ENCODE measurements around the gene GREM2. TPM values are rescaled to one million over a fixed set of nuclear protein-coding genes. Genes with fewer than 3 reads are reported as not detected.

GREM2 gene
- total RNA-seq, 2 donors from 2014 or later = 7.8 to 10.9 TPM

- Mint-ChIP-seq H3K4me1 (peaks cover 38% of the 10 kb centered on the region), H3K27me3 (ENCODE audit: insufficient read depth) (no peaks in the 10 kb centered on the region), H3K27ac (no peak overlapping the region), H3K36me3 (ENCODE audit: low read depth) (peaks cover 5% of the 10 kb centered on the region), H3K9me3 (no peaks in the 10 kb centered on the region), H3K4me3 (no peak overlapping the region)
- DNase-seq = no peak
- Histone ChIP-seq H3K9me3 (ENCODE audit: control insufficient read depth, low read length) (no peaks in the 10 kb centered on the region), H3K9ac (ENCODE audit: extremely low read depth, low read length, poor library complexity, severe bottlenecking) (no peak overlapping the region), H3K27me3 (ENCODE audit: control insufficient read depth, insufficient read depth, low read length, poor library complexity, severe bottlenecking) (no peaks in the 10 kb centered on the region), H3K27ac (ENCODE audit: low read depth, low read length) (no peak overlapping the region), H3K36me3 (ENCODE audit: control insufficient read depth, insufficient read depth, low read length) (peaks cover 7% of the 10 kb centered on the region), H3K4me1 (ENCODE audit: control insufficient read depth, insufficient read depth, low read length) (peaks cover 17% of the 10 kb centered on the region), H3K4me3 (ENCODE audit: low read length) (no peak overlapping the region)
- no peak for TF ChIP-seq CTCF (conservative IDR thresholded peaks at IDR 0.05)
Measured at GRCh38 chr1:240467895-240468294, 144.1 kb downstream of the GREM2 start.

- 83 to 89% methylated on average over 2 to 4 of the region's 4 CpGs for WGBS, 2 experiments (ENCODE audit: insufficient coverage in 1 of 2, insufficient read length in 1 of 2)
- Histone ChIP-seq H3K9me3 (ENCODE audit: control insufficient read depth, low read length) (no peaks in the 10 kb centered on the region), H3K4me1 (ENCODE audit: control insufficient read depth, insufficient read depth, low read length) (peaks cover 17% of the 10 kb centered on the region), H3K4me3 (ENCODE audit: low read length) (no peak overlapping the region), H3K36me3 (ENCODE audit: control insufficient read depth, insufficient read depth, low read length) (peaks cover 8% of the 10 kb centered on the region), H3K27me3 (ENCODE audit: control insufficient read depth, insufficient read depth, low read length, poor library complexity, severe bottlenecking) (no peaks in the 10 kb centered on the region), H3K9ac (ENCODE audit: extremely low read depth, low read length, poor library complexity, severe bottlenecking) (no peak overlapping the region), H3K27ac (ENCODE audit: low read depth, low read length) (no peak overlapping the region)
- Mint-ChIP-seq H3K36me3 (ENCODE audit: low read depth) (peaks cover 5% of the 10 kb centered on the region), H3K27me3 (ENCODE audit: insufficient read depth) (no peaks in the 10 kb centered on the region), H3K4me3 (no peak overlapping the region), H3K9me3 (no peaks in the 10 kb centered on the region), H3K4me1 (peaks cover 39% of the 10 kb centered on the region), H3K27ac (peak overlapping the region; percentile 50)
- TF ChIP-seq CTCF (conservative IDR thresholded peaks at IDR 0.05) = no peak
- no peak for DNase-seq
Measured at GRCh38 chr1:240466509-240466908, 145.4 kb downstream of the GREM2 start.

GRCh38 chr1:240465531-240465940 is 146.4 kb downstream of the GREM2 start:
- peak overlapping the region; percentile 26 for H3K4me3 ChIP-seq (ENCODE audit: low read length)
- peaks cover 14% of the 10 kb centered on the region for H3K36me3 ChIP-seq (ENCODE audit: control insufficient read depth, insufficient read depth, low read length)
- peak overlapping the region; percentile 86 for H3K27ac Mint-ChIP-seq
- TF ChIP-seq CTCF (conservative IDR thresholded peaks at IDR 0.05) = no peak
- no peaks in the 10 kb centered on the region for H3K27me3 ChIP-seq (ENCODE audit: control insufficient read depth, insufficient read depth, low read length, poor library complexity, severe bottlenecking)
- H3K9me3 Mint-ChIP-seq = no peaks in the 10 kb centered on the region
- no peaks in the 10 kb centered on the region for H3K27me3 Mint-ChIP-seq (ENCODE audit: insufficient read depth)
- H3K9me3 ChIP-seq (ENCODE audit: control insufficient read depth, low read length) = no peaks in the 10 kb centered on the region
- WGBS, 2 experiments (ENCODE audit: insufficient coverage in 1 of 2, insufficient read length in 1 of 2) = 52% methylated on average over 6 of the region's 6 CpGs; no CpG with 5 or more reads in 1 of the 2 experiments
- H3K9ac ChIP-seq (ENCODE audit: extremely low read depth, low read length, poor library complexity, severe bottlenecking) = no peak overlapping the region
- H3K27ac ChIP-seq (ENCODE audit: low read depth, low read length) = peak overlapping the region; percentile 52
- no peak overlapping the region for H3K4me3 Mint-ChIP-seq
- peaks cover 5% of the 10 kb centered on the region for H3K36me3 Mint-ChIP-seq (ENCODE audit: low read depth)
- H3K4me1 ChIP-seq (ENCODE audit: control insufficient read depth, insufficient read depth, low read length) = peaks cover 17% of the 10 kb centered on the region
- H3K4me1 Mint-ChIP-seq = peaks cover 39% of the 10 kb centered on the region
- peak; percentile 79 for DNase-seq
